Endothelial cell of umbilical vein (primary cell): ENCODE data around the gene MARS2. TPM values are rescaled to one million over a fixed set of nuclear protein-coding genes. Genes with fewer than 3 reads are reported as not detected.
"Not testable (repeated sequence)": the region's sequence is repeated elsewhere in the genome, so short reads cannot be mapped to it uniquely, and the experiment has no call there.

Source experiments
- BruUV-seq: library from RNA; stranded (reverse); fragments of 400-500 nt; replicated peaks from 2 replicates; lab custom pipeline; 2021; lab: Mats Ljungman, UMichigan
- CTCF ChIA-PET: fragments of 300-600, 350-600 bp; sonication (Branson Sonifier 250); formaldehyde crosslinking; loops from one replicate; lab custom pipeline; 2021; ENCODE audit warnings: antibody characterized with exemption, inconsistent platforms; lab: Charles Lee
- POLR2A ChIA-PET: fragments of 300-600, 350-600 bp; sonication (Branson Sonifier 250); formaldehyde crosslinking; loops from one replicate; lab custom pipeline; 2021; ENCODE audit warnings: antibody characterized with exemption, inconsistent platforms; lab: Charles Lee
- DNase-seq: peaks from one replicate; pipeline ENCODE4 v3.0.0-alpha.2; 2011; ENCODE audit warnings: low read depth, low spot score
- FAIRE-seq: peaks from 2 replicates; lab custom pipeline; 2011; peaks lifted over from hg19 to GRCh38; lab: Jason Lieb, UNC
- H2AFZ ChIP-seq: 2 replicates; pipeline ENCODE4 v1.6.0; 2012; ENCODE audit warnings: low read depth, low read length, control low read depth, inconsistent platforms
- H3K27ac ChIP-seq: 2 replicates; pipeline ENCODE4 v1.5.1; 2011; ENCODE audit warnings: low read depth, mild to moderate bottlenecking, control low read depth, low read length, moderate library complexity; ENCODE audit not compliant: insufficient read depth
- H3K27me3 ChIP-seq, 2 experiments: 2 replicates each; pipeline versions ENCODE4 v1.6.0 to v1.6.1; 2011; ENCODE audit warnings: low read length in 2 of 2, mixed read lengths in 1 of 2; ENCODE audit not compliant: control insufficient read depth in 2 of 2, insufficient read depth in 2 of 2
- H3K36me3 ChIP-seq, 2 experiments: 2 replicates in 1 of 2; 3 replicates in 1 of 2; pipeline ENCODE4 v1.5.1; 2011; ENCODE audit warnings: low read length in 2 of 2, mild to moderate bottlenecking in 1 of 2, moderate library complexity in 1 of 2; ENCODE audit not compliant: control insufficient read depth in 2 of 2, insufficient read depth in 2 of 2; ENCODE audit errors: extremely low read depth in 1 of 2
- H3K4me1 ChIP-seq: 3 replicates; pipeline ENCODE4 v1.5.1; 2011; ENCODE audit warnings: mild to moderate bottlenecking, low read length; ENCODE audit not compliant: control insufficient read depth, insufficient read depth; ENCODE audit errors: extremely low read depth
- H3K4me2 ChIP-seq: 2 replicates; pipeline ENCODE4 v1.6.1; 2011; ENCODE audit warnings: low read length, control low read depth, mixed read lengths; ENCODE audit not compliant: insufficient read depth
- H3K4me3 ChIP-seq, 3 experiments: fragments of 200-600 bp in 1 of 3; sonication (generic), shearing (Covaris generic) in 1 of 3; replicated peaks in 1 of 3; 2 replicates each; pipeline ENCODE4 v1.5.1; 2011 to 2016; ENCODE audit warnings: control low read depth in 3 of 3, low read length in 3 of 3, mild to moderate bottlenecking in 2 of 3, inconsistent platforms in 1 of 3, low read depth in 1 of 3, moderate library complexity in 1 of 3; ENCODE audit not compliant: insufficient read depth in 1 of 3
- H3K79me2 ChIP-seq: 2 replicates; pipeline ENCODE4 v1.6.0; 2012; ENCODE audit warnings: low read length, inconsistent platforms; ENCODE audit not compliant: control insufficient read depth, insufficient read depth
- H3K9ac ChIP-seq: replicated peaks from 2 replicates; pipeline ENCODE3; 2011; ENCODE audit warnings: low read length, control low read depth; ENCODE audit not compliant: insufficient read depth; ENCODE audit errors: extremely low read depth
- H3K9me1 ChIP-seq: replicated peaks from 3 replicates; pipeline ENCODE4 v1.6.0; 2011; ENCODE audit warnings: mild to moderate bottlenecking, low read length; ENCODE audit not compliant: control insufficient read depth, insufficient read depth; ENCODE audit errors: extremely low read depth
- H3K9me3 ChIP-seq: replicated peaks from 2 replicates; pipeline ENCODE4 v1.5.1; 2012; ENCODE audit warnings: low read length, inconsistent platforms; ENCODE audit not compliant: control insufficient read depth, insufficient read depth
- H4K20me1 ChIP-seq: replicated peaks from 2 replicates; pipeline ENCODE3; 2011; ENCODE audit warnings: mild to moderate bottlenecking, low read length; ENCODE audit not compliant: control insufficient read depth, insufficient read depth; ENCODE audit errors: extremely low read depth
- EZH2 ChIP-seq: IDR thresholded peaks from 2 replicates; pipeline ENCODE4 v1.6.1; 2012; ENCODE audit warnings: borderline replicate concordance, low read depth, mild to moderate bottlenecking, moderate library complexity, low read length, inconsistent platforms; ENCODE audit not compliant: severe bottlenecking
- FOS ChIP-seq: IDR thresholded peaks from 2 replicates; pipeline ENCODE4 v1.6.1; 2011; ENCODE audit warnings: mild to moderate bottlenecking, low read length, moderate library complexity, borderline replicate concordance; ENCODE audit not compliant: insufficient read depth
- GATA2 ChIP-seq: IDR thresholded peaks from 2 replicates; pipeline ENCODE4 v1.7.0; 2011; ENCODE audit warnings: low read depth, mild to moderate bottlenecking, moderate library complexity, mixed read lengths, low read length; ENCODE audit not compliant: insufficient read length, insufficient read depth
- JUN ChIP-seq: IDR thresholded peaks from 2 replicates; pipeline ENCODE4 v1.6.1; 2011; ENCODE audit warnings: borderline replicate concordance, low read depth; ENCODE audit not compliant: insufficient read length, insufficient read depth
- MYC ChIP-seq: IDR thresholded peaks from one replicate; pipeline ENCODE4 v1.6.1; 2011; ENCODE audit warnings: mild to moderate bottlenecking, low read depth, low read length
- POLR2A ChIP-seq: IDR thresholded peaks from 2 replicates; pipeline ENCODE4 v1.6.1; 2012; ENCODE audit warnings: low read depth, mild to moderate bottlenecking, control low read depth, low read length
- POLR2AphosphoS5 ChIP-seq: IDR thresholded peaks from 2 replicates; pipeline ENCODE4 v1.6.1; 2012; ENCODE audit warnings: low read depth, mild to moderate bottlenecking, control low read depth, low read length, moderate library complexity; ENCODE audit not compliant: insufficient read depth
- dilution Hi-C: fragments of 300-500 bp; cut with MboI; formaldehyde crosslinking; loops from one replicate; pipeline ENCODE4 v1.15.0; 2019; ENCODE audit warnings: low sequenced_read_pairs; ENCODE audit not compliant: extremely low pct_ligation_motif_present
- intact Hi-C: fragments of 100-400 bp; cut with micrococcal nuclease; formaldehyde crosslinking; loops from one replicate; pipeline ENCODE4 v1.10.0; 2022
- polyA plus RNA-seq, 4 experiments: library from polyadenylated mRNA; depleted of rRNA in 3 of 4; stranded (reverse) in 3 of 4; unstranded in 1 of 4; fragments of >200 nt; gene quantifications; 2 replicates each; pipeline versions ENCODE4 v1.2.1 to v1.2.3, GENCODE V29; 2011 to 2012; ENCODE audit warnings: missing spikeins in 1 of 4
- total RNA-seq: library from RNA; stranded (reverse); gene quantifications from 2 replicates; pipeline ENCODE4 v1.2.3, GENCODE V29; 2021
- TF ChIP-seq, protein P1 (sequence below), 2 donors: IDR thresholded peaks; 1 replicate in 1 of 2; 2 replicates in 1 of 2; pipeline ENCODE4 v1.5.1; 2011; ENCODE audit warnings: low read length in 2 of 2, mild to moderate bottlenecking in 2 of 2, moderate library complexity in 2 of 2, control low read depth in 1 of 2, inconsistent platforms in 1 of 2, low read depth in 1 of 2; ENCODE audit not compliant: insufficient read depth in 1 of 2; ENCODE audit errors: extremely low read depth in 1 of 2
- TF ChIP-seq, protein P2 (sequence below): IDR thresholded peaks from 2 replicates; pipeline ENCODE4 v1.6.1; 2011; ENCODE audit not compliant: insufficient read depth, insufficient read length

The MARS2 gene
- total and polyA plus RNA-seq, 2 donors (not counting 3 experiments of a cell fraction or from before 2014, with no cell fraction given) = 2.4 to 5.3 TPM

DNA sequence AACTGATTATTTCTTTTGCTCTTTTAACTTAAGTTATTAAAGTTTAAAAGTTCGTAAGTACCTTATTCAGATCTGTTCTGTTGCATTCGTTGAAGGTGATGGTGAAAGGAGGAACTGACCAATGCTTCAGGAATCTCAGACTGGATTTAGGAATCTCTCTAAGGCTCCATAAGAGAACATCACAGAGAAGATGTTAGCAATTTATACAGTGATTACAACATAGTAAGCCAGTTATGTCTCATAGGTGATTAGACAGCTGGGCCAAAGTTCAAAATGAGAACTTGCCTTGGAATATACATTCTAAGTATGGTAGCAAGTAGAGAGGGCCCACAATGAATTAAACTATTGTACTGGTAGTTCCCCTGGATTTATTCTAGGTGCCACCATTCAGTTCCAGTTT lies 3.2 kb downstream of the MARS2 start:
- BruUV-seq = no TSS peak

DNA sequence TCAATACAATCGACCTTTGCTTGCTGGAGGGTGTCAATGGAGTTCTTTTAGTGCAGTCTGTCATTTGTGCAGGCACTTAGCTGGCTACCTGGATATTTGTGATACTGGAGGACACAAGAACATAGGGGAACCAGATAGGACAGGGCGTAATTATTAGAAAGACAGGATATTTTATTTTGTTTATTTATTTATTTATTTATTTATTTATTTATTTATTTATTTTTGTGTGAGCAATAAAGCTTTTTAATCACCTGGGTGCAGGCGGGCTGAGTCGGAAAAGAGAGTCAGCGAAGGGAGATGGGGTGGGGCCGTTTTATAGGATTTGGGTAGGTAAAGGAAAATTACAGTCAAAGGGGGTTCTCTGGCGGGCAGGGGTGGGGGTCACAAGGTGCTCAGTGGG lies 4.0 kb downstream of the MARS2 start:
- dilution Hi-C loops, H4K20me1 ChIP-seq, DNase-seq, H3K9me3 ChIP-seq, H3K9me1 ChIP-seq, BruUV-seq, H3K36me3 ChIP-seq, H3K9ac ChIP-seq, POLR2A ChIA-PET, H3K4me3 ChIP-seq, FAIRE-seq, H3K27ac ChIP-seq, H2AFZ ChIP-seq, H3K27me3 ChIP-seq: not testable (repeated sequence)
- Histone ChIP-seq H3K4me1 (peaks cover 22% of the 10 kb centered on the region), H3K79me2 (peaks cover 44% of the 10 kb centered on the region), H3K4me2 (peak overlapping the region; percentile 63)
- CTCF ChIA-PET = interaction anchor here (1.3 kb wide), 1 partner anchor 70 kb away, joined by 4 read pairs; no protein-coding TSS in a partner anchor
- intact Hi-C loops = loop anchor here (5.0 kb wide), 1 partner anchor 418 kb away; no protein-coding TSS in a partner anchor

More for the DNA sequence above, 3.2 kb downstream of the MARS2 start:
- no peak overlapping the region for H3K9ac ChIP-seq
- no peak for TF ChIP-seq EZH2
- TF ChIP-seq, protein P1, sequence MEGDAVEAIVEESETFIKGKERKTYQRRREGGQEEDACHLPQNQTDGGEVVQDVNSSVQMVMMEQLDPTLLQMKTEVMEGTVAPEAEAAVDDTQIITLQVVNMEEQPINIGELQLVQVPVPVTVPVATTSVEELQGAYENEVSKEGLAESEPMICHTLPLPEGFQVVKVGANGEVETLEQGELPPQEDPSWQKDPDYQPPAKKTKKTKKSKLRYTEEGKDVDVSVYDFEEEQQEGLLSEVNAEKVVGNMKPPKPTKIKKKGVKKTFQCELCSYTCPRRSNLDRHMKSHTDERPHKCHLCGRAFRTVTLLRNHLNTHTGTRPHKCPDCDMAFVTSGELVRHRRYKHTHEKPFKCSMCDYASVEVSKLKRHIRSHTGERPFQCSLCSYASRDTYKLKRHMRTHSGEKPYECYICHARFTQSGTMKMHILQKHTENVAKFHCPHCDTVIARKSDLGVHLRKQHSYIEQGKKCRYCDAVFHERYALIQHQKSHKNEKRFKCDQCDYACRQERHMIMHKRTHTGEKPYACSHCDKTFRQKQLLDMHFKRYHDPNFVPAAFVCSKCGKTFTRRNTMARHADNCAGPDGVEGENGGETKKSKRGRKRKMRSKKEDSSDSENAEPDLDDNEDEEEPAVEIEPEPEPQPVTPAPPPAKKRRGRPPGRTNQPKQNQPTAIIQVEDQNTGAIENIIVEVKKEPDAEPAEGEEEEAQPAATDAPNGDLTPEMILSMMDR (IDR thresholded peaks at IDR 0.05; ENCODE audit: extremely low read depth in 1 of 2, insufficient read depth in 1 of 2, low read depth in 1 of 2, low read length in 2 of 2) = no peak
- TF ChIP-seq FOS = no peak
- TF ChIP-seq POLR2A = no peak
- no peak for TF ChIP-seq JUN
- no peak for TF ChIP-seq POLR2AphosphoS5
- TF ChIP-seq, protein P2, sequence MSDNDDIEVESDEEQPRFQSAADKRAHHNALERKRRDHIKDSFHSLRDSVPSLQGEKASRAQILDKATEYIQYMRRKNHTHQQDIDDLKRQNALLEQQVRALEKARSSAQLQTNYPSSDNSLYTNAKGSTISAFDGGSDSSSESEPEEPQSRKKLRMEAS = no peak
- TF ChIP-seq MYC = no peak
- TF ChIP-seq GATA2 = no peak
- H3K4me2 ChIP-seq = peak overlapping the region; percentile 63
- H3K79me2 ChIP-seq = peaks cover 44% of the 10 kb centered on the region
- intact Hi-C loops = loop anchor here (5.0 kb wide), 1 partner anchor 419 kb away; no protein-coding TSS in a partner anchor
- no peaks in the 10 kb centered on the region for H3K9me3 ChIP-seq
- H3K4me1 ChIP-seq = peaks cover 22% of the 10 kb centered on the region
- POLR2A ChIA-PET = no interaction called here
- H3K27ac ChIP-seq = no peak overlapping the region
- H2AFZ ChIP-seq = no peak overlapping the region
- CTCF ChIA-PET = interaction anchor here (0.6 to 2.7 kb wide), 3 partner anchors 70 to 588 kb away, joined by 3 to 18 read pairs (median 4); no protein-coding TSS in a partner anchor
- no peaks in the 10 kb centered on the region for H3K27me3 ChIP-seq
- DNase-seq (peak; percentile 16), FAIRE-seq (no peak)
- peak overlapping the region in 1 of 3 experiments; percentile 47 for H3K4me3 ChIP-seq
- H4K20me1 ChIP-seq = no peaks in the 10 kb centered on the region
- dilution Hi-C loops = no loop called here
- no peaks in the 10 kb centered on the region for H3K36me3 ChIP-seq
- no peaks in the 10 kb centered on the region for H3K9me1 ChIP-seq
